HEK293 (cell line): ENCODE results near the gene MAPRE3.

Source experiments
- EGR2 ChIP-seq: fragments of 450-650 bp; formaldehyde crosslinking; IDR thresholded peaks from 2 replicates; pipeline ENCODE4 v1.5.1; 2016; ENCODE audit warnings: low read depth, missing biosample characterization, missing genetic modification characterization
- HOXA7 ChIP-seq: sonication (generic); formaldehyde crosslinking; IDR thresholded peaks from 2 replicates; pipeline ENCODE4 v1.8.1; 2022; ENCODE audit warnings: missing genetic modification reagents, borderline replicate concordance
- KLF16 ChIP-seq: fragments of 450-650 bp; formaldehyde crosslinking; IDR thresholded peaks from 2 replicates; pipeline ENCODE4 v1.5.1; 2017; ENCODE audit warnings: missing biosample characterization, missing genetic modification characterization
- PRDM10 ChIP-seq: fragments of 450-650 bp; formaldehyde crosslinking; IDR thresholded peaks from 2 replicates; pipeline ENCODE4 v1.5.1; 2016; ENCODE audit warnings: missing biosample characterization, missing genetic modification characterization
- ZNF146 ChIP-seq: fragments of 450-650 bp; formaldehyde crosslinking; IDR thresholded peaks from 2 replicates; pipeline ENCODE4 v1.5.1; 2016; ENCODE audit warnings: missing biosample characterization, missing genetic modification characterization
- ZNF175 ChIP-seq: fragments of 450-650 bp; formaldehyde crosslinking; IDR thresholded peaks from 2 replicates; pipeline ENCODE4 v1.5.1; 2016; ENCODE audit warnings: missing biosample characterization, missing genetic modification characterization
- ZNF19 ChIP-seq: fragments of 450-650 bp; formaldehyde crosslinking; IDR thresholded peaks from 2 replicates; pipeline ENCODE4; 2016; ENCODE audit warnings: missing biosample characterization, missing genetic modification characterization, low read depth
- ZNF2 ChIP-seq: fragments of 450-650 bp; formaldehyde crosslinking; IDR thresholded peaks from 2 replicates; pipeline ENCODE4 v1.5.1; 2016; ENCODE audit warnings: missing biosample characterization, missing genetic modification characterization
- ZNF202 ChIP-seq: fragments of 450-650 bp; formaldehyde crosslinking; IDR thresholded peaks from 2 replicates; pipeline ENCODE4 v1.5.1; 2016; ENCODE audit warnings: missing biosample characterization, missing genetic modification characterization, borderline replicate concordance
- ZNF24 ChIP-seq: fragments of 450-650 bp; formaldehyde crosslinking; IDR thresholded peaks from 2 replicates; pipeline ENCODE4 v1.5.1; 2016; ENCODE audit warnings: missing biosample characterization, missing genetic modification characterization
- ZNF280D ChIP-seq: fragments of 450-650 bp; formaldehyde crosslinking; IDR thresholded peaks from 2 replicates; pipeline ENCODE4 v1.5.1; 2016; ENCODE audit warnings: missing biosample characterization, missing genetic modification characterization
- ZNF302 ChIP-seq: fragments of 450-650 bp; formaldehyde crosslinking; IDR thresholded peaks from 2 replicates; pipeline ENCODE4 v1.5.1; 2016; ENCODE audit warnings: missing biosample characterization, missing genetic modification characterization, low read depth
- ZNF335 ChIP-seq: fragments of 450-650 bp; formaldehyde crosslinking; conservative IDR thresholded peaks from 2 replicates; pipeline ENCODE4 v1.5.1; 2016; ENCODE audit warnings: missing biosample characterization, missing genetic modification characterization
- ZNF394 ChIP-seq: fragments of 450-650 bp; formaldehyde crosslinking; IDR thresholded peaks from 2 replicates; pipeline ENCODE4 v1.5.1; 2016; ENCODE audit warnings: missing biosample characterization, missing genetic modification characterization, mild to moderate bottlenecking, moderate library complexity, borderline replicate concordance
- ZNF404 ChIP-seq: fragments of 450-650 bp; formaldehyde crosslinking; IDR thresholded peaks from 2 replicates; pipeline ENCODE4 v1.5.1; 2017; ENCODE audit warnings: missing biosample characterization, missing genetic modification characterization
- ZNF426 ChIP-seq: fragments of 450-650 bp; formaldehyde crosslinking; IDR thresholded peaks from 2 replicates; pipeline ENCODE4 v1.5.1; 2017; ENCODE audit warnings: missing biosample characterization, missing genetic modification characterization, mild to moderate bottlenecking, inconsistent platforms, moderate library complexity
- ZNF560 ChIP-seq: fragments of 450-650 bp; formaldehyde crosslinking; IDR thresholded peaks from 2 replicates; pipeline ENCODE4 v1.5.1; 2017; ENCODE audit warnings: missing biosample characterization, missing genetic modification characterization, borderline replicate concordance
- ZNF621 ChIP-seq: fragments of 450-650 bp; formaldehyde crosslinking; IDR thresholded peaks from 2 replicates; pipeline ENCODE4 v1.5.1; 2017; ENCODE audit warnings: missing biosample characterization, missing genetic modification characterization
- ZNF626 ChIP-seq: fragments of 450-650 bp; sonication (Bioruptor Pico); formaldehyde crosslinking; IDR thresholded peaks from 2 replicates; pipeline ENCODE4 v1.5.1; 2018; ENCODE audit warnings: missing biosample characterization, missing genetic modification characterization, inconsistent platforms
- ZNF629 ChIP-seq: fragments of 450-650 bp; formaldehyde crosslinking; IDR thresholded peaks from 2 replicates; pipeline ENCODE4 v1.5.1; 2017; ENCODE audit warnings: missing biosample characterization, missing genetic modification characterization
- ZNF645 ChIP-seq: fragments of 450-650 bp; formaldehyde crosslinking; IDR thresholded peaks from 2 replicates; pipeline ENCODE4; 2016; ENCODE audit warnings: missing biosample characterization, missing genetic modification characterization
- ZNF660 ChIP-seq: fragments of 450-650 bp; IDR thresholded peaks from 2 replicates; pipeline ENCODE4 v1.5.1; 2018; ENCODE audit warnings: missing biosample characterization, mild to moderate bottlenecking, missing genetic modification characterization
- ZNF664 ChIP-seq: fragments of 450-650 bp; formaldehyde crosslinking; IDR thresholded peaks from 2 replicates; pipeline ENCODE4 v1.5.1; 2016; ENCODE audit warnings: missing biosample characterization, missing genetic modification characterization
- ZNF670 ChIP-seq: fragments of 450-650 bp; formaldehyde crosslinking; IDR thresholded peaks from 2 replicates; pipeline ENCODE4 v1.5.1; 2016; ENCODE audit warnings: missing biosample characterization, missing genetic modification characterization, low read depth
- ZNF792 ChIP-seq: fragments of 450-650 bp; formaldehyde crosslinking; IDR thresholded peaks from 2 replicates; pipeline ENCODE4 v1.5.1; 2016; ENCODE audit warnings: missing biosample characterization, missing genetic modification characterization
- ZNF837 ChIP-seq: fragments of 450-650 bp; formaldehyde crosslinking; IDR thresholded peaks from 2 replicates; pipeline ENCODE4 v1.5.1; 2016; ENCODE audit warnings: missing biosample characterization, missing genetic modification characterization
- ZSCAN16 ChIP-seq: fragments of 450-650 bp; formaldehyde crosslinking; IDR thresholded peaks from 2 replicates; pipeline ENCODE4 v1.5.1; 2016; ENCODE audit warnings: missing biosample characterization, missing genetic modification characterization
- ZXDB ChIP-seq: fragments of 450-650 bp; formaldehyde crosslinking; IDR thresholded peaks from 2 replicates; pipeline ENCODE4 v1.5.1; 2016; ENCODE audit warnings: missing biosample characterization, missing genetic modification characterization
- TF ChIP-seq, protein P1 (sequence below): fragments of 450-650 bp; formaldehyde crosslinking; IDR thresholded peaks from 2 replicates; pipeline ENCODE4 v1.5.1; 2017; ENCODE audit warnings: missing biosample characterization, missing genetic modification characterization

The MAPRE3 gene

GRCh38 chr2:27050996-27051901, 80.8 kb downstream of the MAPRE3 start, which contains the start of gene AGBL5 (continued):
- TF ChIP-seq ZNF560 (tag by site-specific recombination) (no peak), ZNF19 (no peak), KLF16 (tag by site-specific recombination) (no peak; the same call in none of the 2 replicates), ZNF626 (no peak), ZNF202 (tag by site-specific recombination) (no peak), ZNF792 (no peak), ZNF335 (peak; percentile 88), ZNF660 (no peak; the same call in none of the 2 replicates), ZNF146 (tag by site-specific recombination) (no peak; the same call in 1 of the 2 replicates), ZNF664 (tag by site-specific recombination) (peak; percentile 19; the same call in 1 of the 2 replicates), ZNF2 (peak; percentile 86), ZNF404 (no peak), ZNF837 (tag by site-specific recombination) (no peak), ZNF621 (tag by site-specific recombination) (no peak), ZNF394 (peak; percentile 70), ZNF645 (no peak), ZNF670 (tag by site-specific recombination) (no peak), ZXDB (tag by site-specific recombination) (peak; percentile 86), ZNF629 (tag by site-specific recombination) (peak; percentile 71), ZNF426 (tag by site-specific recombination) (no peak), ZSCAN16 (tag by site-specific recombination) (no peak), ZNF175 (no peak), HOXA7 (CRISPR knock-in tag) (peak; percentile 17; the same call in 1 of the 2 replicates), ZNF280D (tag by site-specific recombination) (no peak), PRDM10 (tag by site-specific recombination) (peak; percentile 24), ZNF24 (peak; percentile 34; the same call in 1 of the 2 replicates), ZNF302 (no peak), EGR2 (tag by site-specific recombination) (no peak)
- TF ChIP-seq, protein P1, sequence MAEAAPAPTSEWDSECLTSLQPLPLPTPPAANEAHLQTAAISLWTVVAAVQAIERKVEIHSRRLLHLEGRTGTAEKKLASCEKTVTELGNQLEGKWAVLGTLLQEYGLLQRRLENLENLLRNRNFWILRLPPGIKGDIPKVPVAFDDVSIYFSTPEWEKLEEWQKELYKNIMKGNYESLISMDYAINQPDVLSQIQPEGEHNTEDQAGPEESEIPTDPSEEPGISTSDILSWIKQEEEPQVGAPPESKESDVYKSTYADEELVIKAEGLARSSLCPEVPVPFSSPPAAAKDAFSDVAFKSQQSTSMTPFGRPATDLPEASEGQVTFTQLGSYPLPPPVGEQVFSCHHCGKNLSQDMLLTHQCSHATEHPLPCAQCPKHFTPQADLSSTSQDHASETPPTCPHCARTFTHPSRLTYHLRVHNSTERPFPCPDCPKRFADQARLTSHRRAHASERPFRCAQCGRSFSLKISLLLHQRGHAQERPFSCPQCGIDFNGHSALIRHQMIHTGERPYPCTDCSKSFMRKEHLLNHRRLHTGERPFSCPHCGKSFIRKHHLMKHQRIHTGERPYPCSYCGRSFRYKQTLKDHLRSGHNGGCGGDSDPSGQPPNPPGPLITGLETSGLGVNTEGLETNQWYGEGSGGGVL (tag by site-specific recombination) = peak; percentile 99
